CD4-positive, alpha-beta T cell treated with Interleukin-15 for 1 hour (primary cell): ENCODE measurements around the gene ATF7.
A peak's percentile ranks its signal among the peaks of the same experiment; 100 is the strongest.
"Not testable (repeated sequence)": the region's sequence is repeated elsewhere in the genome, so short reads cannot be mapped to it uniquely, and the experiment has no call there.

ENCODE experiments used
- DNase-seq: peaks from one replicate; pipeline ENCODE4 v3.0.0-alpha.2; 2020

Gene ATF7

GRCh38 chr12:53625946-53626701, at the start of gene ATF7:
TSS of gene ATF7 (minus strand) at chr12:53626382. CDS start at chr12:53601000, 25,382 bp downstream.
- peak; percentile 97 for DNase-seq

GRCh38 chr12:53674977-53675700, 49.0 kb upstream of the ATF7 start:
- DNase-seq = no peak

GRCh38 chr12:53670971-53671370, 44.8 kb upstream of the ATF7 start:
- DNase-seq = no peak

- no peak for DNase-seq
Observed at GRCh38 chr12:53670308-53670707, 44.1 kb upstream of the ATF7 start.

- DNase-seq = no peak
Observed at GRCh38 chr12:53667080-53667479, 40.9 kb upstream of the ATF7 start.

GRCh38 chr12:53664936-53665335, 38.8 kb upstream of the ATF7 start:
- no peak for DNase-seq

GRCh38 chr12:53664191-53664590, 38.0 kb upstream of the ATF7 start:
- no peak for DNase-seq

- DNase-seq = no peak
Observed at GRCh38 chr12:53660041-53660440, 33.9 kb upstream of the ATF7 start.

- DNase-seq = no peak
Observed at GRCh38 chr12:53659571-53659981, 33.4 kb upstream of the ATF7 start.

GRCh38 chr12:53659011-53659551, 32.9 kb upstream of the ATF7 start:
- DNase-seq = no peak

- no peak for DNase-seq
Observed at GRCh38 chr12:53657041-53657440, 30.9 kb upstream of the ATF7 start.

GRCh38 chr12:53653595-53653994, 27.4 kb upstream of the ATF7 start:
- DNase-seq = no peak

GRCh38 chr12:53652366-53652765, 26.2 kb upstream of the ATF7 start:
- no peak for DNase-seq

- DNase-seq = no peak
Observed at GRCh38 chr12:53651737-53652136, 25.6 kb upstream of the ATF7 start.

GRCh38 chr12:53646300-53646699, 20.1 kb upstream of the ATF7 start:
- DNase-seq = not testable (repeated sequence)

- no peak for DNase-seq
Observed at GRCh38 chr12:53645165-53645564, 19.0 kb upstream of the ATF7 start.

- no peak for DNase-seq
Observed at GRCh38 chr12:53644133-53644532, 18.0 kb upstream of the ATF7 start.

GRCh38 chr12:53643232-53643979, 17.2 kb upstream of the ATF7 start:
- no peak for DNase-seq

- DNase-seq = no peak
Observed at GRCh38 chr12:53638057-53638456, 11.9 kb upstream of the ATF7 start.

- DNase-seq = no peak
Observed at GRCh38 chr12:53636641-53637040, 10.5 kb upstream of the ATF7 start.

- not testable (repeated sequence) for DNase-seq
Observed at GRCh38 chr12:53635708-53636107, 9.5 kb upstream of the ATF7 start.

GRCh38 chr12:53631721-53632120, 5.5 kb upstream of the ATF7 start:
- DNase-seq = no peak

- no peak for DNase-seq
Observed at GRCh38 chr12:53627919-53628318, 1.7 kb upstream of the ATF7 start.
